ENCODE results near the gene POLG2.

- TF ChIP-seq CTCF (IDR thresholded peaks at IDR 0.05) (no peak), EP300 (IDR thresholded peaks at IDR 0.05) (no peak), POLR2A (IDR thresholded peaks at IDR 0.05) (no peak)
Observed at GRCh38 chr17:64471440-64471839, 25.4 kb downstream of the POLG2 start.

All from tibial nerve (tissue), 4 donors.